Measurements from ENCODE around the gene RAB21. TPM values are rescaled to one million over a fixed set of nuclear protein-coding genes. Genes with fewer than 3 reads are reported as not detected.
"Not testable (repeated sequence)": the region's sequence is repeated elsewhere in the genome, so short reads cannot be mapped to it uniquely, and the experiment has no call there.

RAB21 gene
- total and polyA plus RNA-seq, 2 of the 13 experiments (the other 11 are each of a cell fraction or from before 2014, with no cell fraction given), result 4.4 to 50.9 TPM

DNA sequence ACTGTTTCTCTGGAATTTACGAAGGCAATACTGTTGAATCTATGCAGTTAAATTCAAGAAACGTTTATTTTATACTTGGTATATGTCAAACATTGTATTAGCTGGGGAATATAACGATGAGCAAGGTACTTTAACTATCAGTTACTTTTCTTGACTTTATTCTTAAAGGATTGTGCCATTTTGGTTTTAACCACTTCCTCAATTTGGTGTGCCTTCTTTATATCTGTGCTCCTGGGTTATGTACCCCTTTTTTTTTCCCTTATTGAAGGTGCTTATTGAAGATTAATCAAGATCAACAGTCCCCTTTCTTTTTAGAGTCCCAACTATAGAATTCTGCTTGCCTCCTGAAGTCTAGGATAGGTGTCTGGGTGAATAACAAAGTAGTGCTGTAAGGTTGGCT lies 5.8 kb downstream of the RAB21 start:
- Histone ChIP-seq H3K4me3 (replicated peaks in 1 of 3; ENCODE audit: insufficient read depth in 1 of 3, low read depth in 2 of 3, low read length in 3 of 3) (no peak overlapping the region), H3K9ac (ENCODE audit: insufficient read depth, low read depth, low read length) (no peak overlapping the region), H3K36me3 (replicated peaks in 1 of 2; ENCODE audit: control insufficient read depth in 1 of 2, insufficient read depth in 2 of 2, low read length in 2 of 2) (peaks cover 2 to 3% of the 10 kb centered on the region in 2 experiments; a peak in 2 of 5 replicates), H3K27ac (ENCODE audit: extremely low read length, insufficient read depth, low read length) (no peak overlapping the region), H3K79me2 (ENCODE audit: insufficient read depth, low read length) (peaks cover 94% of the 10 kb centered on the region), H4K20me1 (ENCODE audit: insufficient read depth, low read length) (peaks cover 20% of the 10 kb centered on the region), H2AFZ (ENCODE audit: low read length) (no peak overlapping the region), H3K27me3 (ENCODE audit: control insufficient read depth in 1 of 2, insufficient read depth in 2 of 2, low read length in 2 of 2) (no peaks in the 10 kb centered on the region; a peak in 1 of 5 replicates), H3K4me1 (ENCODE audit: insufficient read depth, low read length) (peaks cover 31% of the 10 kb centered on the region), H3K9me3 (ENCODE audit: low read length) (no peaks in the 10 kb centered on the region), H3K4me2 (ENCODE audit: low read depth, low read length) (no peak overlapping the region)
- intact Hi-C loops (cut with micrococcal nuclease; ENCODE audit: unreplicated experiment), result no loop called here
- TF ChIP-seq GABPB1 (CRISPR knock-in tag; IDR thresholded peaks at IDR 0.05), result no peak
- TF ChIP-seq FOXA1 (IDR thresholded peaks at IDR 0.05), result no peak
- TF ChIP-seq FOXA1 (CRISPR knock-in tag; IDR thresholded peaks at IDR 0.05), result no peak
- no peak for TF ChIP-seq ZNF234 (CRISPR knock-in tag; conservative IDR thresholded peaks at IDR 0.05)
- no peak for TF ChIP-seq ZNF10 (CRISPR knock-in tag; IDR thresholded peaks at IDR 0.05; ENCODE audit: borderline replicate concordance, low read depth)
- no peak for TF ChIP-seq KLF16 (CRISPR knock-in tag; IDR thresholded peaks at IDR 0.05)
- no peak for TF ChIP-seq FOXC1 (CRISPR knock-in tag; IDR thresholded peaks at IDR 0.05; ENCODE audit: borderline replicate concordance)
- TF ChIP-seq ETV6 (CRISPR knock-in tag; conservative IDR thresholded peaks at IDR 0.05), result no peak
- no peak for TF ChIP-seq KLF9 (CRISPR knock-in tag; IDR thresholded peaks at IDR 0.05; ENCODE audit: low read depth)
- TF ChIP-seq ZNF841 (CRISPR knock-in tag; IDR thresholded peaks at IDR 0.05; ENCODE audit: borderline replicate concordance), result no peak
- POLR2A ChIA-PET, result no interaction called here
- ATAC-seq (no peak), DNase-seq (ENCODE audit: low spot score) (no peak), FAIRE-seq (no peak)
- 80% methylated on average over 3 of the region's 3 CpGs for WGBS (ENCODE audit: low lambda C conversion rate)
- CTCF ChIA-PET (ENCODE audit: low intra/inter-chr PET ratio, low total read pairs), result no interaction called here
- no TSS peak for BruUV-seq (replicated peaks)
- in situ Hi-C loops (cut with HindIII; ENCODE audit: extremely low pct_ligation_motif_present, low pct_unique_long_range_greater_than_20kb), result no loop called here

DNA sequence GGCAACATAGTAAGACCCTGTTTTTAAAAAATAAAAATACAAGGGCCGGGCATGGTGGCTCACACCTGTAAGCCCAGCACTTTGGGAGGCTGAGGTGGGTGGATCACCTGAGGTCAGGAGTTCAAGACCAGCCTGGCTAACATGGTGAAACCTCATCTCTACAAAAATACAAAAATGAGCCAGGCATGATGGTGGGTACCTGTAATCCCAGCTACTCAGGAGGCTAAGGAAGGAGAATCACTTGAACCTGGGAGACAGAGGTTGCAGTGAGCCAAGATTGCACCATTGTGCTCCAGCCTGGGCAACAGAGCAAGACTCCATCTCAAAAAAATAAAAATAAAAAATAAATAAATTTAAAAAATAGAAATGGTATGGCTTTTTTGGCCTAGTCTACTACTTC lies 6.7 kb downstream of the RAB21 start:
- H3K4me1 ChIP-seq (ENCODE audit: insufficient read depth, low read length), result peaks cover 26% of the 10 kb centered on the region
- POLR2A ChIA-PET; CTCF ChIA-PET (ENCODE audit: low intra/inter-chr PET ratio, low total read pairs); DNase-seq (ENCODE audit: low spot score); H3K9ac ChIP-seq (ENCODE audit: insufficient read depth, low read depth, low read length); H3K27me3 ChIP-seq (ENCODE audit: control insufficient read depth in 1 of 2, insufficient read depth in 2 of 2, low read length in 2 of 2); ATAC-seq; H3K27ac ChIP-seq (ENCODE audit: extremely low read length, insufficient read depth, low read length); H3K4me3 ChIP-seq (replicated peaks in 1 of 3; ENCODE audit: insufficient read depth in 1 of 3, low read depth in 2 of 3, low read length in 3 of 3); H3K36me3 ChIP-seq (replicated peaks in 1 of 2; ENCODE audit: control insufficient read depth in 1 of 2, insufficient read depth in 2 of 2, low read length in 2 of 2); BruUV-seq (replicated peaks); H3K9me3 ChIP-seq (ENCODE audit: low read length); in situ Hi-C loops (cut with HindIII; ENCODE audit: extremely low pct_ligation_motif_present, low pct_unique_long_range_greater_than_20kb); FAIRE-seq; H3K4me2 ChIP-seq (ENCODE audit: low read depth, low read length); intact Hi-C loops (cut with micrococcal nuclease; ENCODE audit: unreplicated experiment); H2AFZ ChIP-seq (ENCODE audit: low read length): not testable (repeated sequence)
- WGBS (ENCODE audit: low lambda C conversion rate), result 100% methylated on average over 1 of the region's 1 CpG
- peaks cover 14% of the 10 kb centered on the region; the same call in 1 of the 2 replicates for H4K20me1 ChIP-seq (ENCODE audit: insufficient read depth, low read length)
- peaks cover 94% of the 10 kb centered on the region for H3K79me2 ChIP-seq (ENCODE audit: insufficient read depth, low read length)

Measured in HepG2 (cell line).